Measurements from ENCODE around the gene CDC14B.

CDC14B gene

DNA sequence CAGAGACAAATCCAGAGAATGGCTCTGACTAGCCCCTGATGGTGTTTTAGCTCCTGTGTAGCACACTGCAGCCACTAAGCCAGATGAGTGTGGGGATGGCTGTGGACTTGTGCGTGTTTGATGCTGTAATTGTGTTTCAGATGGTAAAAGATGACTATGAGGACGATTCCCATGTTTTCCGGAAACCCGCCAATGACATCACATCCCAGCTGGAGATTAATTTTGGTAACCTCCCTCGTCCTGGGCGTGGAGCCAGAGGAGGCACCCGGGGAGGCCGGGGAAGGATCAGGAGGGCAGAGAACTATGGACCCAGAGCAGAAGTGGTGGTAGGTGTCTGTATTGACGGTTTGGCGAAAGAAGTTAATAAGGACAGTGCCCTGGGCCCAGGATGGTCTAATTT lies 131.7 kb downstream of the CDC14B start:
- peak; percentile 76 to 78 for DNase-seq (ENCODE audit: low read depth in 2 of 2)
- no peak overlapping the region for H3K4me3 ChIP-seq (replicated peaks in 1 of 2; ENCODE audit: low read depth in 2 of 2, low read length in 2 of 2)
- TF ChIP-seq, protein P1, sequence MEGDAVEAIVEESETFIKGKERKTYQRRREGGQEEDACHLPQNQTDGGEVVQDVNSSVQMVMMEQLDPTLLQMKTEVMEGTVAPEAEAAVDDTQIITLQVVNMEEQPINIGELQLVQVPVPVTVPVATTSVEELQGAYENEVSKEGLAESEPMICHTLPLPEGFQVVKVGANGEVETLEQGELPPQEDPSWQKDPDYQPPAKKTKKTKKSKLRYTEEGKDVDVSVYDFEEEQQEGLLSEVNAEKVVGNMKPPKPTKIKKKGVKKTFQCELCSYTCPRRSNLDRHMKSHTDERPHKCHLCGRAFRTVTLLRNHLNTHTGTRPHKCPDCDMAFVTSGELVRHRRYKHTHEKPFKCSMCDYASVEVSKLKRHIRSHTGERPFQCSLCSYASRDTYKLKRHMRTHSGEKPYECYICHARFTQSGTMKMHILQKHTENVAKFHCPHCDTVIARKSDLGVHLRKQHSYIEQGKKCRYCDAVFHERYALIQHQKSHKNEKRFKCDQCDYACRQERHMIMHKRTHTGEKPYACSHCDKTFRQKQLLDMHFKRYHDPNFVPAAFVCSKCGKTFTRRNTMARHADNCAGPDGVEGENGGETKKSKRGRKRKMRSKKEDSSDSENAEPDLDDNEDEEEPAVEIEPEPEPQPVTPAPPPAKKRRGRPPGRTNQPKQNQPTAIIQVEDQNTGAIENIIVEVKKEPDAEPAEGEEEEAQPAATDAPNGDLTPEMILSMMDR (IDR thresholded peaks at IDR 0.05; ENCODE audit: low read depth, low read length): no peak

GRCh38 chr9:96487029-96487396 lies 132.6 kb downstream of the CDC14B start:
- DNase-seq (ENCODE audit: low read depth in 2 of 2): no peak
- TF ChIP-seq, protein P1 (IDR thresholded peaks at IDR 0.05; ENCODE audit: low read depth, low read length): no peak
- H3K4me3 ChIP-seq (replicated peaks in 1 of 2; ENCODE audit: low read depth in 2 of 2, low read length in 2 of 2): no peak overlapping the region

- TF ChIP-seq, protein P1 (IDR thresholded peaks at IDR 0.05; ENCODE audit: low read depth, low read length): no peak
- no peak overlapping the region for H3K4me3 ChIP-seq (replicated peaks in 1 of 2; ENCODE audit: low read depth in 2 of 2, low read length in 2 of 2)
- DNase-seq (ENCODE audit: low read depth in 2 of 2): peak; percentile 55 to 81
These were observed 133.1 kb downstream of the CDC14B start for GRCh38 chr9:96486386-96487028.

GRCh38 chr9:96485280-96485679 lies 134.4 kb downstream of the CDC14B start:
- no peak overlapping the region for H3K4me3 ChIP-seq (replicated peaks in 1 of 2; ENCODE audit: low read depth in 2 of 2, low read length in 2 of 2)
- TF ChIP-seq, protein P1 (IDR thresholded peaks at IDR 0.05; ENCODE audit: low read depth, low read length): no peak
- DNase-seq (ENCODE audit: low read depth in 2 of 2): no peak

- H3K4me3 ChIP-seq (replicated peaks in 1 of 2; ENCODE audit: low read depth in 2 of 2, low read length in 2 of 2): no peak overlapping the region
- TF ChIP-seq, protein P1 (IDR thresholded peaks at IDR 0.05; ENCODE audit: low read depth, low read length): no peak
- DNase-seq (ENCODE audit: low read depth in 2 of 2): no peak
These were observed 135.1 kb downstream of the CDC14B start for GRCh38 chr9:96484521-96484931.

GRCh38 chr9:96483733-96484390 lies 135.8 kb downstream of the CDC14B start:
- TF ChIP-seq, protein P1 (IDR thresholded peaks at IDR 0.05; ENCODE audit: low read depth, low read length): no peak
- H3K4me3 ChIP-seq (replicated peaks in 1 of 2; ENCODE audit: low read depth in 2 of 2, low read length in 2 of 2): no peak overlapping the region
- no peak for DNase-seq (ENCODE audit: low read depth in 2 of 2)

All from cardiac fibroblast (primary cell).